Measurements from ENCODE around the gene KMT2E.

The KMT2E gene

GRCh38 chr7:105010504-105011130 is 3.4 kb upstream of the KMT2E start:
- DNase-seq = no peak

DNA sequence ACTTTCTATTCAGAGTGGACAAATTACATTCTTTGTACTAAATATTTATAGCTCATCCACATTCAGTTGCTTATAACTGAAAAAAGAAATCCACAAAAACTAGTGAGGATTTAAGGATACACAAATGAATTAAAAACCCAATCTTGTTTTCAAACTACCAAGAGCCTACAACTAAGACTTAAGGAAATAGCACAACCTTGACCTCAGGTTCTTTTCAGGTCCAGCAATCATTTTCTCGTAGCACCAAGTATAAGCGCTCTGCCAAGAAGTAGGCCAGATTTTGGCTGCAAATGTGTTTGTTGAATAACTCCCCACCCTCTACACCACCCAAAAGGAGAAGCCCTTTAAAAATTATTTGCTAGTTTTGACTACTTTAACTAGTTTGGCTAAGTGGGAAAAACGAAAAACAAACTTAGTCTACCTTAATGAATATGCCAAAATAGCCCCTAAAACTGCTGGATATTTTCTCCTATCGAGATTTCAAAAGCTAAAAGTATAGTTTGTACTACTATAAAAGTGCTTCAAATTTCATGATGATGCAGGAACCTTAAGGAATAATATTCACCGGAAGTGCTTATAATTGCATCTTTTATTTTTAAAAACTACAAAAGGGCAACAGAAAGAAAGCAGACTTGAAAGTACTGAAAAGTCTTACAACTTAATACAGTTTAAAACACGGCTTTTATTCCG is 2.7 kb upstream of the KMT2E start:
- DNase-seq = peak; percentile 45

- no peak for DNase-seq
These were observed 2.0 kb upstream of the KMT2E start for GRCh38 chr7:105011831-105012502.

DNA sequence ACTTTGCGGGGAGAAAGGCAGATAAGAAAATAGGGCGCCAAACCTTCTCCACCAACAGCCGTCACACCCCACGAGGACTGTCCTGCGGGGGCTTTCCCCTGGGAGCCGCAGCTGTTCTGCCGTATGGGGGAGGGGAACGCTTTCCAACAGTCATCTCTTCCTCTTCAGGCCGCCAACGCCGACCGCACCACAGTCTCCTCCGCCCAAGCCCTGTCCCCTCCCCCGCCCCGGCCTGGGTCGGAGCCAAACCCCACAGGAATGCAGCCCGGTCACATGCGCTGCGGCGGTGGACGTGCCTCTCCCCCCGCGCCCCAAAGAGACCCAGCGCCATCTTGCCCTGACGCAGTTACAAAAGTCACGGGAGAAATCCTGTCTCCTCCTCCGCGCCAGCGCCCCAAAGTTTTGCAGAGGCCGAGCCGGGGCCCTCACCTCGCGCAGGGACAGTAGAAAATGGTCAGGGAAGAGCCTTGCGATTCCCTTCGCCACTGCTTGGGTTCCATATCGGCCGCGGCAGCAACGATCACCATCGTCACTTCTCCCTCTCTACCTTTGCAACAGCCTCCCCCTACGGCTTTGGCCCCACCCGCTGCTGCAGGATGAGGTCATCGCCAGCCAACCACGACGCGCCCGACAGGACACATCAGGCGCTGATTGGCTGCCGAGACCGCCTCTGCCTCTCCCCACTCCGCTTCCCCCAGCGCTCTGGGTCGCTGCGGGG is 1.3 kb upstream of the KMT2E start:
- peak; percentile 98 for DNase-seq

- peak; percentile 92 for DNase-seq
These were observed 687 bp upstream of the KMT2E start for GRCh38 chr7:105013221-105013815.

DNA sequence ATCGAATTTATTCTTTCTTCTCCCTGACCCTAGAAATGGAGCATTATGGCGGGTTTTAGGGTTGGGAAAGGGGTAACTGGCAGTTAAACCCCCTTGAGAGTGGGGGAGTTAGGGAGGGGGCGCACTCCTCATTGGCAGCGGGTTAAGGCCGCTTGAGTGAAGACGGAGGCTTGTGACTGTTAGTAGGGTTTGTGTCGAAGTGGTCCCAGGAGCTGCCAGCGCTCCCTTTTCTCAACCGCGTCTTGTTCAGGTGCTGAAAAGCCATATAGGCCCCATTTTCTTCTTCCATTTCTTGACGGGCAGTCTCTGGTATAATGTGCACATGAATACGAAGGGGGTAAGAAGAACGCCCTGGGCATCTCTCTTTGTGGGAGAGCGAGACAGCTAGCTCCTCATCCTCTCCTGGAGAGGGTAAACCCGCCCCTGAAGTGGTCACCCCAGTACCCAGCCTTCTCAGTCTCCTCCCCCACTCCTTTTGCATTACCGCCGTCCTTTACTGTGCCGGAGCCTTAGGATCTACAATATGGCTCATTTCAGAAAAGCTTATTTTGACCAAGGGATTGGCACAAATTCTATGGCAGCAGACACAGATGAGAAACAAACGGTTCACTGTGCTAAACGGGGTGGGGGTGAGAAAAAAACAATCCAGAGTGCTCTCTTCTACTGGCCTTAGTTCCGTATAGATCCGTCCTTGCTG is 836 bp downstream of the KMT2E start:
- peak; percentile 70 for DNase-seq

DNA sequence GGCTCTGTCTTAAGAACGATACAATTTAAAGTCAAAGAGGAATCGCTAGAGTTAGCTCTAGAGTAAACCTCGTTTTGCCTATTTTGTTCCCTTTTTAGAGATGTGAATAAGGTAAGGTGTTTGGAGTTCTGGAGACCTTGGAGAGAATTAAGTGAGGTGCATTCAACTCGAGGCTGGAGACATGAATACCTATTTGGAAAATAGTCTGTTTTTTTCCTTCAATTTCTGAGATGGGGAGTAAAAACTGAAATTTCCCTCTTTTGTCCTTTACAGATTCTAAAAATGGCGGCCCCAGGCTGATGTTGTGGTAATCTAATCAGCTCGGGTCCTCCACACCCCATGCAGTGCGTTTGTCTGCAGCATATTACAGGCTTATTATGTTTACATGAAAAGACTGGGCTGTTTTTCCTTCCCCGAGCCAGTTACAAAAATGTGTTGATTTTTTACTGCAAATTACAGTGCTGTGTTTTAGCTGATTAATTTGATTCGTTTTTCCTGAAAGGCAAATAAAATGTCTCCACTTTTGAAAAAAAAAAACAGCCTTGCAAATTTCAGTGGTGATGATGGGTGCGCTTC is 1.5 kb downstream of the KMT2E start:
- DNase-seq = peak; percentile 55

- DNase-seq = no peak
These were observed 2.2 kb downstream of the KMT2E start for GRCh38 chr7:105016068-105016708.

- peak; percentile 61 for DNase-seq
These were observed 3.0 kb downstream of the KMT2E start for GRCh38 chr7:105016709-105017656.

DNA sequence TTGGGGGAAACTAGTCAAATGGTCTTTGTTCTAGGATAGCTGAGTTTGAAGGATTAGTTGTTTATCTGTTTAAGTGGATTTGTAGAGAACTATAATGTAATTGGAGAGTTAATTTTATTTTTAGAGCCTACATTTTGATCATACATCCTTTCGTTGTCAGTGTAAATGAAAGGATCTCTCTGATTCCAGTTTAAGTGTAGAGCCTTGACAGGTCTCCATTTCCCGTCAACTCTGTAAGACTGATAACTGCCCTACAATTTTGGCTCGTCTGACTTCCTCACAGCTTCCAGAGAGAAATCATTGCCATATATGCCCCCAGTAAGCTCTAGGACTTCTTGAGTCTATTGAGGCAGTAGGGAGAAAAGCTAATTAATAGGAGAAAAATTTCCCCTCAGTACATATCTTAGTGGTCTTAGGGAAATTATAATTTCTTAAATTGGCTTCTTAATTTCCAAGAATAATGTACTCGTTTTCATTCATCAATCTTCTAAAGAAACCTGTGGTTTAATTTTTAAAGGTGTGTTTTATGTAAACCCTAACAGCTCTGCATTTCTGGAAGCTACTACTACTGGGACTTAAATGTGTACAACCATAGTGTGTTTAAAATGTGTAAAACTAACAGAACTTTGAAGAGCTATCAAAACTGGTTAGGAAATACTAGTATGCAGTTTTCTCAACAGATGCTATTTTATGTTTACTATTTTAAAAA is 3.8 kb downstream of the KMT2E start:
- no peak for DNase-seq

GRCh38 chr7:105019269-105019668 is 5.3 kb downstream of the KMT2E start:
- DNase-seq = no peak

DNA sequence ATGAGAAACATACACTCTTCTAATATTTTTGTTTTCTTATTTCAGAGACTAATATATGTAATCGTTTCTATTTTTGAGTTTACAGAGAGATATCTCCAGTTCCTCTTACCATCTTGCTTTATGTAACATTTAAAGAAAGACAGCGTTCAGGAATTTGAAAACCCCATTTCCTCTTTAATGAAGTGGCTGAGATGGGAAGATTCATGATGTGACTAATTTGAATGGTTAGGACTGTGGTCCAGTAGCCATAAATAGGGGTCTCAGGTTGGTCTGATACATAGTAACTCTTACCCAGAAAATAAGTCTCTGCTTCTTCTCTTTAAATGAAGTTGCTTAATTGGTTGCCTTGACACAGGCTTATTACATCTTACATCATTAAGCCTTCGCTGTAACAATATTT is 6.9 kb downstream of the KMT2E start:
- DNase-seq = no peak

DNA sequence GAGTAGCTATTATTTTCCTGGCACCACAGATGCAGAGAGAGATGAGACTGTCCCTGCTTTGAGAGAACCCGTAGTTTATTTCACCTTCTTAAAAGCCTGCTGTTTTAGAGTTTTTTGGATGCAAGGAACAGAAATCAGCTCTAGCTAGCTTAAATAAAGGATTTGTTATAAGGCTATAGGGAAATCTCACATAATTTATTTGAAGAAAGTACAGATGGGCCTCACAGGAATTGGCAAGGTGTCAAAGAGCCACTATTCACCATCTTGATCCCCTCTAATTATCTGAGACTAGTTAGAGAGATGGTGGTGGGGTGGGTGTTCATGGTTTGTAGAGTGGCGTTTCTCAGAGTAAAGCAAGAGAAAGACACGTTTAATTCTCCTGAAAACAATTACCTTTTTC is 7.3 kb downstream of the KMT2E start:
- DNase-seq = no peak

DNA sequence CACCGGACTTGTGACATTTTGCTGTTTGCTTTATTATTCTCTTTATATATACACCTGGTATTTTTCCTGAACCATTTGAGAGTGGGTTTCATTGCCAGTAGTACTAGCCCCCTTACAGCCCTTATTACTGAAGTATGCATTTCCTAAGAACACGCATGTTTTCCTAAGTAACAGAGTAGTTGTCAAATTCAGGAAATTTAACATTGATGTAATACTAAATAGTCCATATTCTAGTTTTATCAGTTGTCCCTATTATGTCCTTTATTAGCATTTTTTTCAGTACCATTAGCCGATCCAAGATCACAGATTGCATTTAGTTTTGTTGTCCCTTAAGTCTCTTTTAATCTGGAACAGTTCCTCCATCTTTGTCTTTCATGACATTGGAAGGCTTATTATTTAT is 8.0 kb downstream of the KMT2E start:
- no peak for DNase-seq

- no peak for DNase-seq
These were observed 8.5 kb downstream of the KMT2E start for GRCh38 chr7:105022458-105022857.

GRCh38 chr7:105024734-105025133 is 10.7 kb downstream of the KMT2E start:
- DNase-seq = peak; percentile 69

DNA sequence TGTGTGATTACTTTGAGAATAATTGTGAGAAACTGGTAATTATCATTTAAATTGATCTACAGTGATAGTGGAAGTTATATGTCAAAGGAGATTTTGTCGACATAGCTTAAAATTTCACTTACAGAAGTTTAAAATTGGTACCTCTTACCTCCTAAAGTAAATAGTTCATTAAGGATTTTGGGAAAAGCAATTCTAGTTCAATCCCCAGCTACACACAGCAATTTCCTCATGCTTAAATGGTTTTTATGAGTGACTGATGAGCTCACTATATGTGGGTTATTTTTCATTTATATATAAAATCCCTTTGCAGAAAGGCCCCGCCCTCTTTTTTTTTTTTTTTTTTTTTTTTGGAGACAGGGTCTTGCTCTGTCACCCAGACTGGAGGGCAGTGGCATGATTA is 12.7 kb downstream of the KMT2E start:
- no peak for DNase-seq

DNA sequence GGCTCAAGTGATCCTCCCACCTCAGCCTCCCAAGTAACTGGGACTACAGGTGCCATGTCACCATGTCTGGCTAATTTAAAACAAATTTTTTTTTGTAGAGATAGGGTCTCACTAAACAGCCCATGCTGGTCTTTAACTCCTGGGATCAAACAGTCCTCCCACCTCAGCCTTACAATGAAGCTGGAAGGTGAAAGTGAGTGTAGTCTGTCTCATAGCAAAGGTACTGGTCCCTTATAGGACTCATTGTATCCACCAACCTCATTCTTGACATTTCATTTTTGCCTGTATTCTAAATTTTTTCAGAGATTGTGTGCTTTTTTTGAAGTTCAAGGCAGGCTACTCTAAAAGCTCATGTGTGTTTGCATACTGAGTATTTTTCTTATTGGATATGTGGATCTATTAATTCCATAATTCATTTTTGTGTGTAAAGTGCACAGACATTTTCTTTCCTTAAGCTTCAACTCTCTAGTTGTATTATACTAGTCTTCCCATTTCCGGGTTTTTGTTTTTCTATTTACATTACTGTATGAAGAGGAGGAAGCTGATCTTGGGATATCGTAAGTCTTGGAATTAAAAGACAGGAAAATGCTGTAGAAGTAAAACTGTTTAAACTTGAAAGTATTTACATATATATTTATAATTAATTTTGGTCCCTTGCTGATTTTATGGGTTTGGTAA is 13.3 kb downstream of the KMT2E start:
- no peak for DNase-seq

DNA sequence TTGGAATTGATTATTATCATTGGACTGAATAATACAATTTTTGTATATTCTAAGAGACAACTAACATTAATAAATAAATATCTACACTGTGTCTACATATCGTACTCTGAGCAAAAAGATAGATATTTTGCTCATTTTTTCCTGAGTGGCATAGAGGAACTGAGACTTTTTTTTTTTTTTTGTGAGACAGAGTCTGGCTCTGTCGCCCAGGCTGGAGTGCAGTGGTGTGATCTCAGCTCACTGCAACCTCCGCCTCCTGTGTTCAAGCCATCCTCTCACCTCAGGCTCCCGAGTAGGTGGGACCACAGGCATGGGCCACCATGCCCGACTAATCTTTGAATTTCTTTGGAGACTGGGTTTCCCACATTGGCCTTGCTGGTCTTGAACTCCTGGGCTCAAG is 14.0 kb downstream of the KMT2E start:
- no peak for DNase-seq
